HG02852 (cell line): ENCODE measurements around the gene KLHL22.

Source experiments
- ATAC-seq: cut with Tn5 transposase; IDR thresholded peaks from one replicate; pipeline ENCODE4 v1.9.1; 2021; ENCODE audit warnings: mild to moderate bottlenecking, moderate library complexity; ENCODE audit not compliant: unreplicated experiment

KLHL22 gene

DNA sequence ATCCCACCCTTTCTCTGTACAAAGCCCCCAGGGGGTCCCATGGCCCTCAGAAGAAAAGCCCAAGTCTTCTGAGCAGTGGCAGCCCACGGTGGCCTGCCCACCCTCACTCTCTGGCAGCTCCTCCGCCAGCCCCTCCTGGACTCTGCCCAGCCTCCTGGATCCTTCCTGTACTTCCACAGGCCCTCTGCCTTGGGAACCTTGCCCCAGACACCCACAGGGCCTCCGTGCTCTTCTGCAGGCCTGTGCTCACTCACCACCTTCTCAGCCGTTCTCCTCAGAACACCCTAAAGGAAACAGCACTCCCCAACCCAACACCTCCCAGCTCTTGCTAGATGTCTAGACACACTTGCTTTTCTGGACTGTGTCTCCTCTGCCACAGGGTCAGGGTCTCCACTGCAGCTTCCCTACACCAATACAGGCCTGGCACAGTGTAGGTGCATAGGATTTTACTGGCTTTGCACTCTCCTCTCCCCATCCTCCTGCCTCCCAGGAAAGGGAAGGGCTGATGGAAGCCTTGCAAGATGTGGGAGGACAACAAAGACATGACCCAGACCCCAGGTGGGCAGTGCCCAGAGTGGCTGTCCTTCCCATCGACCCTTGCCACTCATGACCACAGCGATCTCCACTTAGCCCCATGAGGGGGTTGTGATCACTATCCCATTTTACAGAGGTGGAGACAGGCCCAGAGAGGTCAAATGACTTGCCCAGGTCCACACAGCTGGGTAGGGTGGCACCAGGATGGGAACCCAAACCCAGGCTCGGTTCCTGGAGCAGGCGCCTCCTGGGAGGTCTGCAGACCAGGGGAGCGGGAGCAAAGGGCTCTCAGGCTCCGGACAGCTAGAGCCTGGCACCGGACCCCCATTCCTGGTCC is 59.9 kb downstream of the KLHL22 start:
- ATAC-seq = no peak

DNA sequence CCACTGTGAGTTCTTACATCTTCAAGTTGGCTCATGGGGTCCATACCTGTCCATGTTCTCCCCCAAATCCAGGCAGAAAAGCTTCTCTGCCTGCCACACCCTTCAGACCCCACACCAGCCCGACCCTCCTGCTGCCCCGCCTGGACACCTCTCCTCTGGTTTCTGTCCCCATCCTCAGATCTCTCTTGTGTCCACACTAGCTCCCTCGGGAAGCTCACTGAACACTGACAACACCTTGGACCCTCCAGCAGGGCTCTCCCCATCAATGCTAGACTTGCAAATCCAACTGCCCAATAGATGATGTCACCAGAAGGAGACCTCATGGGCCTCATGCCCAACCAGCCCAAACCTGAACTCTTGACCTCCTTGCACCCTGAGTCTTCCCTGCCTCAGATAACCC is 60.8 kb downstream of the KLHL22 start:
- no peak for ATAC-seq

DNA sequence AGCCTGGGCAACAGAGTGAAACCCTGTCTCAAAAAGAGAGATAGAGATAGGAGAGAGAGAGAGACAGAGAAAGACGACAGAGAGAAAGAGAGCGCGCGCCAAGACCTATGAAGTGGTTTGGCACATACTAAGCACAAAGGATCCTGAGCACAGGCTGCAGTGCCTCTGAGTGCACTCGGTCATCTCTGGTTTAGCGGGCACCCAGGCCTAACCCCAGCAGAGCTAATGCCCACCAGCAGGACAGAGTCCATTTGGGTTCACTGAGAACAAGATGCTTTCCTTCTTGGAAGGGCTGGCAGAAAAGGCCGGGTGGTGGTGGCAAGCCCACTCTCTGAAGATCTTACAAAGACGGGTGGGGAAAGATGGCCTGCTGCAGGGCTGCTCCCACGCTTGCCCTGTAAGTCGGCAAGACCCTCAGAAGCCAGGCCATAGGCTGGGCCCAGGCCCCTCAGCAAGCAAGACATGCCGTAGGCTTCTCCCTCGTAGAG is 61.3 kb downstream of the KLHL22 start:
- no peak for ATAC-seq

DNA sequence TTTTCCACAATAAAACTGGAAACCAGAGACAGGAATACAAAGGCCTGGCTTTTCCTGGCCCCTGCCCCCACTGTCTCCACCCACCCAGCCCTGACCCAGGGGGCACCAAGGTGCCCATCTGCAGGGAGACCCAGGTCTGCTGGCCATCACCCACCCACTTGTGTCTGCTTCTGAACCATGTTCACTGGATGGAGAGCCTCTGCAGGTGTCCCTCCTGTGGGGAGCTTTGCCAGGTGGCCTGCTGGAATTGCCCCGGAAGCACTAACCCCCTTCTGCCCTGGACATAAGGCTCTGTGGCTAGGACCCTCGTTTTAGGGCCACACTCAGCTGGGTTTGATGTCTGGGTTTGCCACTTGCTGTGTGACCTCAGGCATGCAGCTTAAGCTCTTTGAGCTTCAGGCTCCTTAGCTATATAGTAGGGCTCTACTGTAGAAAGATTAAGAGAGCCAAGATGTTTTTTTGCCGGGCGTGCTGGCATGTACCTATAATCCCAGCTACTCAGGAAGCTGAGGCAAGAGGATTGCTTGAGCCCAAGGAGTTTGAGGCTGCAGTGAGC is 61.8 kb downstream of the KLHL22 start:
- no peak for ATAC-seq

DNA sequence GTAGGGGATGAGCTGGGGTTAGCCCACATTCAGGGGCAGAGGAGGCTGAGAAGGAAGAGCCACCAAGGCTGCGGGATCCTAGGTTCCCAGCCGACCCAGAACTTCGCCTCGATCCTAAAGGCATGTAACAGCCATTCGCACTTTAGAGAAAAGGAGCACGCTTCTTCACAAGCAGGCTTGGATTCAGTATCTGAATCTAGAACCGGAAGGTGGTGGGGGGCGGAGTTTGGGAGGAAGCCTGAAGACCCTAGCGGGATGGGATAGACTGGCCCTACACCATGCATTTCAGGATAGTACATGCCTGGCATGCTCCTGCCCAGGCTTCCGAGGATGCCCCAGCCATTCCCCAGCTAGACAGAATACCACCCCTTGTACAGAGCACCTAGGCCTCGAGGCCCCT is 62.4 kb downstream of the KLHL22 start:
- ATAC-seq = no peak

DNA sequence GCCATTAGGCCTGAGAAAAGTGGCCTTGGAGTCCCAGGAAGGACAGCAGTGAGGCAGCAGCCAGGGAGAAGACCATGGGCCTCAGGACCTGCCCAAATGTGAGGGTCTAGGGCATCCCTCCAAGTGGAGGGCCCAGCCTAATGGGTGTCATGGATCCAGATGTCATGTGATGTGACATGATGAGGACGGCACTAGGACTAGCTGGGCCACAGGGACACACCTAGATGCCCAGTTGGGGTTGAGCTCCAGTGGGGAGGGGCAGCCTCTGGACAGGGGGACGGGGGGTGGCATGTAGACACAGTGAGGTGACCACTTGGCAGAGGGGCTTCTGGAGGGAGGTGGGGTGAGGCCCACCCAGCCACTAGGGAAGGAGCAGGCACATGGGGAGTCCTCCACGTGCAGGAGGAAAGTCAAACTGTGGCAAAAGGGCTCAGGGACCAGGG is 63.3 kb downstream of the KLHL22 start:
- ATAC-seq = no peak

DNA sequence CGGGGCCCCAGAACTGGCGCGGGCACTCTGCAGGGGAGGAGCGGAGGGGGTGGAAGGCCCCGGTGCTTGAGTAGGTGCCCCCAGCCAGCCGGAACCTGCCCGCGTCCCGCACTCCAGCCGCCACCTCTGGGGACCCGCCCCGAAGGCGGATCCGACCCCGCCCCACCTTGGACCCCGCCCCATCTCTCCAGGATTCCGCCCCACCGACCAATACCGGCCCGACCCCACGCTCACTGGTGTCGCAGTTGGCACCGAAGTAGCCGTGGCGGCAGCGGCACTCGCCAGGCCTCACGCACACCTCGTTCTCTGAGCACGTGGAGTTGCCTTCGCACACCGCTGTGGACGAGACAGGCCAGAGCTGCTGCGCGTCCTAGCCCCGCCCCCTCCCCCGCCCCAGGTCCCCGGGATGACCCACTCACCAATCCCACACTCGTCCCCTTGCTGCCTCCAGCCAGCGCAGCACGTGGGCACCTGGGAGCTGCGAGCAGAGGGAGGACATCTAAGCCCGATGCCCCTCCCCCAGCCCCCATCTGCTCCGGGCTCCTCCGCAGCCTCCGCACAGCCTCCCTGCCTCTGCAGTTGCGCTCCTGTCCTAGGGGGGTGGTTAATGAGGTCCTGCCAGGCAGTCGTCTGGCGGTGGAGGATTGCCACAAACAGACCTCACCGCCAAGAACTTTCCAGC is 63.9 kb downstream of the KLHL22 start:
- no peak for ATAC-seq

DNA sequence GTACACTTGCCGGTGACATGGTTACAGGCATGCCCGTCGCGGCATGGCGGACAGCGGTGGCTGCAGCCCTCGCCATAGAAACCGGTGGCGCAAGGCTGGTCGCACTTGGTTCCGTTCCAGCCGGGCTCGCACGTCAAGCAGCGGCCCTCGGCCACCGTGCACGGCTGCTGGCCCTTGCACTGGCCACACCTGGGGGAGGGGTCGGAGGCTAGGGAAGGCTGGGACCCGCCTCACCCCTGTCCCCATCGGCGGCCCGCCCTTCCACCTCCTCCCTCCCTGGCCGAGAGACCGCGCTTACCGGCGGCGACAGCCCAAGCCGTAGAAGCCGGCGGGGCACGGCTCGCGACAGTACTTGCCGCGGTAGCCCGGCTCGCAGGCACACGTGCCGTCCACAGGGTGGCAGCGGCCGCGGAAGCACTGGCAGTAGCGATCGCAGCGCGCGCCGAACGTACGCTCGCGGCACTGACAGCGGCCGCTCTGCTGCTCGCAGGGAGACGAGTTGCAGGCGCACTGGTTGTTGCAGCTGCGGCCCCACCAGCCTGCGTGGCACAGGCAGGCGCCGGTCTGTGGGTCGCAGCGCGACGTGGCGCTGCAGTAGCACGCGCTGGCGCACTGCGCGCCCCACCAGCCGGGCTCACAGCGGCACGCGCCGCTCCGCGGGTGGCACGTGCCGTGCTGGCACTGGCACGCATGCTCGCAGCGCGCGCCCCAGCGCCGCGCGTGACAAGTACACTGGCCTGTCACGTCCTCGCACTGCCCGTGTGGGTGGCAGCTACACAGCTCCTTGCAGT is 64.7 kb downstream of the KLHL22 start:
- no peak for ATAC-seq

DNA sequence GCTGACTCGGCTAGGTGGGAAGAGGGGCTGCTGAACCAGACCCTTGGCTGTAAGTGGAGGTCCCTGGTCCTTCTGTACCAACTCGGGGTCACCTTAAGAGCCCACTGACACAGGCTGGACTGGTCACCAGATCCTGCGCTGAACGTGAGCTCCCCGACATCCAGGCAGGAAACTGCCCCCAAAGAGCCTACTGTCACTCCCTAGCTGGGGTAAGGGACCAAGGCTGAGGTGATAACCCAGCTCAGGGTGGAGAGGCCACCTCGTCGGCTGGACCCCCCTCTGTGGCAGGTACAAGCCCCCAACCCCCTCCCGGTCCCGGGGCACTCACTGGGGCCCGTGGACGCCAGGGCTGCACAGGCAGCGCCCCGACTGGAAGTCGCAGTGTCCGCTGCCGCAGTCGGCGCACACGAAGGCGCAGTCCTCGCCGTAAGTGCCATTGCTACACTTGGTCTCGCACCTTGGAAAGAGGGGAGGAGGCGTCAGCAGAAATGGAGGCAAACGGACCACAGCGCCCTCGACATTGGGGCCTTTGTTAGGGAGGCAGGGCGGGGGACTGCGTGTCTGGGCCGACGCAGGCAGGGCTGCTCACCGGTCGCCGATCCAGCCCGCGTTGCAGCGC is 65.4 kb downstream of the KLHL22 start:
- no peak for ATAC-seq

DNA sequence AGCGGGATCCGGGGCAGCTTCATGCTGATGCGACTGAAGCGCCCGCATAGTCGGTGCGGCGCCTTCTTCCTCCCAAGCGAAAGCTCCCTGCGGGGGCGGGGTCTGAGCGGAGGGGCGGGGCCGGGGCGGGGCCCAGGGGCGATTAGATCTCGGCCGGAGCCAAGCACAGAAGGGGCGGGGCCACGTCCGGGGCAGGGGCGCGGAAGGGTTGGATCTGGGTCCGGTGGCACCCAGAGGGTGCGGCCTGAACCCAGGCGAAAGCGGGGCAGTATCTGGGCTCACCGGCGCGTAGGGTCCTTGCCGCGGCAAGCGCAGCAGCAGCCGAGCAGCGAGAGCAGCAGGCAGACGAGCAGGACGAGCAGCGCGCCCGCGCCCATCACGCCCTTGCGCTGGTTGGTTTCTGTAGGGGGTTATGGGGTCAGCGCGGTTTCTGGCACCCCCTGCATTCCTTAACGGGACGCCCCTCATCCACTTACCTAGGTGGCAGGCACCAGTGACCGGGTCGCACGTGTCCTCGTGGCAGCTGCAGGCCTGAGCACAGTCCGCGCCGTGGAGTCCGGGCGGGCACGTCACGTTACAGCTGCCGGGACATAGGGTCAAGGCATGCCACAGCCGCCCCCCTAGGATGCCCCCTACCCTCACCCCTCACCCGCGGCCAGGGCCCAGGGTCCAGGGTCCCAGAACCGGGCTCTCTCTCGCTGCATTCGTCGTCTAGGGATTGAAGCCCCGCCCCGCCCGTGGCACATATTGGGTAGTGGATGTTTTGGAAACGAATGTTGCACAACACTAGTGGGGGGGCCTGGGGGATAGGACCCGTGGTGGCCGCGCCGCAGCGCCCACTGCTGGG is 66.1 kb downstream of the KLHL22 start:
- ATAC-seq = no peak

DNA sequence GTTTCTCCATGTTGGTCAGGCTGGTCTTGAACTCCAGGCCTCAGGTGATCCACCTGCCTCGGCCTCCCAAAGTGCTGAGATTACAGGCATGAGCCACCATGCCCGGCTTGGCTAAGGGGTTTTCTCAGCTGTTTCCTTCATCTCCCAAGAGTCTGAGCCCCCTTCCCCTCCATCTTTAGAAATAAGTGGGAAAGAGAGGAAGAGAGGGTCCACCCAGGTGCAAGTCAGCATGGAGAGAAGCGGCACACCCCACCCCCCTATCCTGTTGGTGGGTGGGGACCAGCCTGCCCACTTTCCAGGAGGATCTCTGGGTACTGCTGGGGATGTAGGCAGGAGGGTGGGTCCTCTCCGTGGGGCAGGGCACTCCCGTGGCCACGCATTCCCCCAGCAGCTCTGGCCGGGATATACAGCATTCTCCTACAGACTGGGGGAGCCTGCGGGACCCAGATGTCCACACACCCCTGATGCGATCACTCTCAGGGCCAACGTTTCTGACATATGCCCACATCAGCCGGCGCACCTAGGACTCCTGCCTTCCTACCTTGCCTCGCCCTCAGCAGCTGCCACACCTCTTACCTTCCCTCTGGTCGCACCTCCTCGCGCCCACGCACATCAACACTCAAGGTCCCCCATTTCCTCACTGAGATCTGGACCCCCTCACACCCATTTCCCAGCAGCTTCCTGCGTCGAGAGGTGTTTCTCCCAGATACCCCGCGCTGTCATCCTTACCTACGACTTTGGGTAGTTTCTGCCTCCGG is 66.9 kb downstream of the KLHL22 start:
- ATAC-seq = no peak

DNA sequence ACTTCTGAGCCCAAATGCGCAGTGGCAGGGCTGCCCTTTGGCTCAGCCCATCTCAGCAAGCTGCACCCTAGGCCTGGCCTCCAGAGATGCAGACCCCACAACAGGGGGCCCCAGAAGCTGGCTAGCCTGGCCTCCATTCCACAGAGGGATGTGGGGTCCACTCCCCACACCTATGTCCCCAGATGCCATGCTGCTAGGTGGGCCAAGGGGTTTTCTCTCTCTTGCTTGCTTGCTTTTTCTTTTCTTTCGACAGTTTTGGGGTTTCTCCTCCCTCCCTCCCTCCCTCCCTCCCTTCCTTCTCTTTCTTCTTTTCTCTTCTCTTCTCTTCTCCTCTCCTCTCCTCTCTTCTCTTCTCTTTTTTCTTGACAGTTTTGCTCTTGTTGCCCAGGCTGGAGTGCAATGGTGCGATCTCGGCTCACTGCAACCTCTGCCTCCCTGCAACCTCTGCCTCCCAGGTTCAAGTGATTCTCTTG is 67.6 kb downstream of the KLHL22 start:
- no peak for ATAC-seq

DNA sequence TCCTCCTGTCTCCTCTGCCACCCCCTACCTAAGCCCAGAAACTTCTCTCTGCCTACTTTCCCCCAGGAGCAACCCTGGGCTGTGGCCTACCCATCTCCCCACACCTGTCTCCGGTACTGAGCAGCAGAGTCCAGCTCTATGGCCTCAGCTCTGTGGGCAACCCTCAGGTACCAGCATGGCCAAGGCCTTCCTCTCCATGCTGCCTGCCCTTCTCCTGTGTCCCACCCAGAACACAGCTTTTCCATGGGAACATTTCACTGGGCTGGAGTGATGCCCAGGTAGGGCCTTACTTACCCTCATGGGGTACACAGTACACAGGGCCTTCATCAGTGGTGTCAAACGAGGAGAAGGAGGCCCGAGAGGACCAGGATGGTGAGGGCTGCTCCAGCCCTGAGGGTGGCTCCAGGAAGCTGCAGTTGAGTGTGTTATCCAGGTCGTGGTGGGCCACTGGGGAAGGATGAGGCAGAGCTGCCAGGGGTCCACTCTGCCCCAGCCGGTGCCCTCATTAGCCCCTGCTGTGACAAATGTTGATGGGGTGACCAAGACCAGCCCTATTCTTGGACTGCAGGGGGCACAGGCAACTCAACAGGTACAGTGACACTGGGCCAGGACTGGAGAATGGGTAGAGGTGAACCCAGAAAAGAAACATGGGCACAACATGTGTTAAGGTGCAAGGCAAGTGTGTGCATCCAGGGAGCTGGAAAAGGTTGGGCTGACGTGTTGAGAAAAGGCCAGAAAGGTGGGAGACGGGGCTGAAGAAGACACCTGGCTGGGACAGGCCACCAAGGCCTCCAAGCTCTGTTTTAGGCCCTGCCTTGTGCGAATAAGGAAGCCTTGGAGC is 68.3 kb downstream of the KLHL22 start:
- ATAC-seq = no peak

DNA sequence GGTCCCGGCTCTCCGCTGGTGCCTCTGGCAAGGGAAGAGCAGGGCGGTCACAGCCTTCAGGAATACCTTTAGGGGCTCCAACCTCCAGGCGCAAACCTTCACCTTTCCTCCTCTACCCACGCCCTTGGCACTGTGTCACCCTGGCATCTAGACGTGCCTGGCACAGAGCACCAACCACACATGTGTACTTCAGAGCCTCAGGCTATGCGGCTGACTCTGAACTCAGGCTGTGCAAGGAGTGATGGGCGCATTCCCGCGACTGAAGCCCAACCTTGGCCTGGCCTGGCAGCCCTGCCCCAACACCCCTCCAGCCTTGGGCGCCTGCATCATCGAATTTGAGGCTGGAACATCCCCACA is 69.4 kb downstream of the KLHL22 start:
- ATAC-seq = no peak

DNA sequence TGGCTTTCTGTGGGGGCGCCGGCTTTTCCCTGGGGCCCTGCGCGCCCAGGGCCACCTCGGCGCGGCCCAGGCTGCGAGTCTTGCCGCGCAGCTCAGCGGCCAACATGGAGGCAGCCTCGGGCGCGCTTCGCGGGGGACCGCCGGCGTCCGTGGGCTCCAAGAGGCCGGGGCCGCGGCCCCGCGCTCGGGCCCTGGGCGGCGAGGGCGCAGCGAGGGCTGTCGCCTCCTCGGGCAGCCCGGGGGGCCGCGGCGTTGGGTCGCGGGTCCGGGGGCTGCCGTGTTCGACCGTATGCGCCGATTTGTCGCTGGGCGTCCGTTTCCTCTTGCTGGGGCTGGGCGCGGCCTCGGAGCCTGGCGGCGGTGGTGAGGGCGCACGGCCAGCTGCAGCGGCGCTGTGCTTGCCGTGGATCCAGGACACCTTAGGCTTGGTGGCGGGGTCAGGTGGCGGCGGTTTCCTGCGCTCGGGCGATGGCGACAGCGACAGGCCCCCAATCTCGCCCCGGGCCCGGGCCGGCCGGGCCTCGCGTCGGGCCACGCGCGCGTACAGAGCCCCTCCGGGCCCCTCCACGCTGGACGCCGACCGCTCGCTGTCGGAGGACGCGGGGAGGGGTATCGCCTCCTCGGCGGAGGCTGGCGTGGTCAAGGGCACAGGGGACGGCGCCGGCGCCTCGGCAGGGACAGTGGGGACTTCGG is 69.9 kb downstream of the KLHL22 start:
- no peak for ATAC-seq

DNA sequence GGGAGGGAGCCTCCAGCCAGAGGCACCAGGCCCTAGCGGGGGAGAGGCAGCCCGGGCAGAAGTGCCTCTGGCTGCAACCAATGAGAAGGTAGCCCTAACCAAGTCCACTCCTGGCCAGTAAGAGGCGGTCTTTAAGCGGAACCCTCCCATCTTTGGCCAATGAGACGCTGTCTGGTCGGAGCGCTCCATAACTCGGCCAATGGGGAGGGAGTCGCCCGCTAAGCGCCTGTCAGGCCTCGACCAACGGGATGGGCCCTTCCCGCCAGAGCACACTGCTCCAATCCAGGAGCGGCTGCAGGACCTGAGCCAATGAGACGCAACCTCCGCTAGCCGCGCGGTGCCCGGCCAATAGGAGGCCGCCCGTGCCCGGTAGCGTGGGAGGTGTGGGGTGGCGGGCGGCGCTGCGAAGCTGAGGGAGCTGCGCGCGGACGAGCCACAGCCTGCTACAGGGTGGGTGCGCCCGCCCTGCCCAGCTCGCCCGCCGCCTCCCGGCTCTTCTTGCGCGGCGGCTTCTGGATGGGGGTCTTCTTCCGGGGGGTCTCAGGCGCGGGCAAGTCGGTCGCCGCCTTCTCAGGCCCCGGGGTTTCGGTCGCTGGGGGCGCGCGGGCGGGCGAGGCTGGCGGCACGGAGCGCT is 70.5 kb downstream of the KLHL22 start:
- no peak for ATAC-seq

DNA sequence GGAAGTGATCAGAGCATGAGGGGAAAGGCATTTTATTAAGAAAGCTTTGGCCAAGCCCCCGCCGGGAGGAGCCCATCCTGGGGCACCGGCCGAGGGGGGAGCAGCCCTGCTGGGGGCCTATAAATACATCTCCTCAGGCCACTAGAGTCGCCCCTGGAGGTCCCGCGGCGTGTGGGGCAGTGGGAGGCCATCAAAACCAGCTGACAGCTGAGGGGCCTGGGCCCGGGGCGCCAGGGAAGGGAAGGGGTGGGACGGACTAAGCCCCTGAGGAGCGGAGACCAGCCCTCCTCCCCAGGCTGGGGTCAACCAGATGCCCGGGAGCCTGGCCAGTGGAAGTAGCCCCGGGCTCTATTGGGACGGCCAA is 71.0 kb downstream of the KLHL22 start:
- no peak for ATAC-seq
